Endothelial cell of coronary artery (primary cell): ENCODE results near the gene ZNF253. TPM values are rescaled to one million over a fixed set of nuclear protein-coding genes. Genes with fewer than 3 reads are reported as not detected.

Experiments
- total RNA-seq: library from RNA; depleted of rRNA; stranded (reverse); fragments of >200 nt; gene quantifications from 2 replicates; pipeline ENCODE4 v1.2.3, GENCODE V29; 2014

ZNF253 gene
- 0.36 and 3.3 TPM in 2 replicates for total RNA-seq

DNA sequence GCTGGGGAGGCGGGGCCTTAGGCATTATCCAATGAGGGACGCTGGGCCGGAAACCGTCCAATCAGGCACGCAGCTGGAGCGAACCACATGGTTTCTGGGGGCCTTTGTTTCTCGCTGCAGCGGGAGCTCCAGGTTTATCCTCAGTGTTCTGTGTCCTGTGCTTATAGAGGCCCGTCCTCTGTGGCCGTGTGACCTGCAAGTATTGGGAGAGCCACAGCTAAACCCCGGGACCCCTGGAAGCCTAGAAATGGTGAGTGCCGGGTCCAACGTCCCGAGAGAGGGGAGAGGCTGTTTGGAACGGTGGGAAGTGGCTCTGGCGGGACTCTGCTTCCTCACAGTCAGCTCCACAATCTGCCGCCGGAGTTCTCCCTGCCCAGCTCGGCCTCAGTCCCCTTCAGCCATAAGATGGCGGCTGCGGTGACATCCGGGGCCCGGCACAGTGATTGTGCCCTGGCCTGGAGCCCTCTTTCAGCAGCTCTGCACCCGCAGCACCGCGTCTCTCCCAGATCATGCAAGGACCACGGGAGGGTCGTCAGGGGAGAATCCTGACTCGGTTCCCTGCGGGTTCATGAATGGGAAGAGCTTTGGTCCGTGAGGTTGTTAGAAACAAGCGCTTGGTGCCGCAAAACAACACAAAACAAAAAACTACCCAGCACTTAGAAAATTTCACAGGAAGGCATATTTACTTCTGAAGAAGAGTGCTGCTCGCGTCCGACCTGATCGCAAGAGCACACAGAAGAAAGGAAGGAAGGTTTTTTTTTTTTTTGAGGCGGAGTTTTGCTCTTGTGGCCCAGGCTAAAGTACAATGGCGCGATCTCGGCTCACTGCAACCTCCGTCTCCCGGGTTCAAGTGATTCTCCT lies at the start of gene ZNF253:
TSS of gene ZNF253 (plus strand) at position 133 of the 861 bp plus-strand sequence. CDS start at position 248, 115 bp downstream.

DNA sequence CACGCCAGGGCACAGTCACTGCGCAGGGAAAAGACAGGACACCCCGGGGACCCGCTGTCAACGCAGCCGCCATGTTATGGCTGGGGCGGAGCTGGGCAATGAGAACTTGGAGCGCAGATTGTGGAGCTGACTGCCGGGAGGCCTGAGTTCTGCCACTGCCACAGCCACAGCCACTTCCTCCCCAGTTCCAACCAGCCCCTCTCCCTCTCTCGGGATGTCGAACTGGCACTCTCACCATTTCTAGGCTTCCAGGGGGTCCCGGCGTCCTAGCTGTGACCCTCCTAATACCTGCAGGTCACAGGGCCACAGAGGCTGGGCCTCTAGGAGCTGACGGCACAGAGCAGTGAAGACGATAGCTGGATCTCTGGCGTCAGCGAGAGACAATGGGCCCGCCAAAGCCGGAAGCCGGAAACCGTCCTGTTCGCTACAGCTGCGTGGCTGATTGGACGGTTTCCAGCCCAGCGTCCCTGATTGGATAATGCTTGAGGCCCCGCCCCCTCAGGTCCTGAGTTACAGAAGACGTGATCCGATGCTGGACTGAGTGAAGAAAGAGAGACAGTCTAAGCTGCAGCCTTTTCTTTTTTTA lies 44.2 kb upstream of the ZNF253 start, which contains the start of gene ZNF506:
TSS of gene ZNF506 (minus strand) at position 385 of the 586 bp plus-strand sequence. CDS start at position 238, 147 bp downstream.

DNA sequence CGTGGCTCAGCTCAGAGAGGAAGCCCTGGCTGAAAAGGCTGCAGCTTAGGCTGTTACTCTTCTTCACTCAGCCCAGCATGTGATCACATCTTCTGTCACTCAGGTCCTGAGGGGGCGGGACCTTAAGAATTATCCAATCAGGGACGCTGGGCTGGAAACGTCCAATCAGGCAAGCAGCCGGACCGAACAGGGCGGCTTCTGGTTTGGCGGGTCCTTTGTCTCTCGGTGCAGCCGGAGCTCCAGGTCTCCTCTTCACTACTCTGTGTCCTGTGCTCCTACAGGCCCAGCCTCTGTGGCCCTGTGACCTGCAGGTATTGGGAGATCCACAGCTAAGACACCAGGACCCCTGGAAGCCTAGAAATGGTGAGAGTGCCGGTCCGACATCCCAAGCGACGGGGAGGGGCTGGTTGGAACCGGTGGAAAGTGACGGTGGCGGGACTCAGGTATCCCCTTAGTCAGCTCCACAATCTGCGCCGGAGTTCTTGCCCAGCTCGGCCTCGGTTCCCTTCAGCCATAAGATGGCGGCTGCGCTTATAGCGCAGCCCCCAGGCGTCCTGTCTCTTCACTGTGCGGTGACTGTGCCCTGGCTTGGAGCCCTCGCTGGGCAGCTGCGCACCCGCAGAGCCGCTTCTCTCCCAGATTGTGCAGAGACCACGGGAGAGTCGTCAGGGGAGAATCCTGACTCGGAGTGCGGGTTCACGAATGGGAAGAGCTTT lies 35.2 kb downstream of the ZNF253 start, which contains the start of gene ZNF93:
TSS of gene ZNF93 (plus strand) at position 218 of the 716 bp plus-strand sequence. CDS start at position 361, 143 bp downstream.

Other genes with a start within 250 kb of the ZNF253 start
- not detected in 2 replicates for gene PBX4, start 247.2 kb upstream of the ZNF253 start, total RNA-seq
- 0.47 and 0.54 TPM in 2 replicates for gene LPAR2, start 237.7 kb upstream of the ZNF253 start, total RNA-seq
- gene GMIP, start 222.2 kb upstream of the ZNF253 start, total RNA-seq: 7.0 and 7.9 TPM in 2 replicates
- gene ATP13A1, start 202.2 kb upstream of the ZNF253 start, total RNA-seq: 26.0 and 30.7 TPM in 2 replicates
- 8.9 and 9.2 TPM in 2 replicates for gene ZNF101, start 197.0 kb upstream of the ZNF253 start, total RNA-seq
- gene ZNF14, start 132.8 kb upstream of the ZNF253 start, total RNA-seq: 3.4 and 4.6 TPM in 2 replicates
- 0.45 and 7.1 TPM in 2 replicates for gene ZNF506, start 44.1 kb upstream of the ZNF253 start, total RNA-seq
- gene ZNF93, start 35.1 kb downstream of the ZNF253 start, total RNA-seq: 1.6 and 6.5 TPM in 2 replicates
- 0.54 and 2.0 TPM in 2 replicates for gene ZNF682, start 173.6 kb downstream of the ZNF253 start, total RNA-seq
- gene ZNF90, start 212.1 kb downstream of the ZNF253 start, total RNA-seq: 0.94 TPM in 1 of 2 replicates, not detected in the other